Stimulated activated CD8-positive, alpha-beta memory T cell treated with anti-CD3 and anti-CD28 coated beads, Interleukin-4, amount 100 ng/mL, for 4 hours (primary cell): ENCODE data around the gene DRD5.
"Not testable (repeated sequence)": the region's sequence is repeated elsewhere in the genome, so short reads cannot be mapped to it uniquely, and the experiment has no call there.

Source experiments
- DNase-seq, 2 donors: peaks; one replicate each; pipeline ENCODE4 v3.0.0-alpha.2; 2020; ENCODE audit warnings: low read depth in 2 of 2, low spot score in 1 of 2

DRD5 gene

DNA sequence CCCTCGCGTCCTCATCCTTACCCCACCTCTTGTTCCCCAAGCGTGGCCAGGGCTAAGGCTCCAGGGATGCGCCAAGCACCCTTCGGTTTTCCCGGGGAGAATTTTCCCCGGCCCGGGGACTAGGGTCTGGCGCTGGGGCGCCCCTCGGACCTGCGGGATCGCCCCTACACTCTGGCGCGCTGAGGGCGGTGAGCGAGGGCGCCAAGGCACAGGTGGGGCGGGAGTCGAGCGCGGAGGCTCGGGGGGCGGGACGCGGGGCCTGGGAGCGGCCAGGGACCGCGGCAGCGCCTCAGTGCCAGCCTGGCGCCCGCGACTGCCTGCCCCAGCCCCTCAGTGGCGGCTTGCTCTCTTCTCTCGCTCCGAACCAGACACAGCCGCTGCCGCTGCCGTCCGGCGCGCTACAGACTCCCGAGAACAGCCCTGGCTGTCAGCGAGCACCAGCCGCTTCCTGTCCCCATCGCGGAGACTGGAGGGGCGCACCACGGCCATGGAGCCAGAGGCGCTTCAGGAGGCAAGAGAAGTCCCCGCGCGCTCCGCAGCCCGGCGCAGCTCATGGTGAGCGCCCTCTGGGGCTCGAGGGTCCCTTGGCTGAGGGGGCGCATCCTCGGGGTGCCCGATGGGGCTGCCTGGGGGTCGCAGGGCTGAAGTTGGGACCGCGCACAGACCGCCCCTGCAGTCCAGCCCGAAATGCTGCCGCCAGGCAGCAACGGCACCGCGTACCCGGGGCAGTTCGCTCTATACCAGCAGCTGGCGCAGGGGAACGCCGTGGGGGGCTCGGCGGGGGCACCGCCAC, at the start of gene DRD5:
DRD5 (plus strand) TSS at position 292 of the 793 bp plus-strand sequence; CDS start at position 688, 396 bp downstream.
- DNase-seq = no peak

- not testable (repeated sequence) for DNase-seq
Measured at GRCh38 chr4:9732256-9732655, 49.2 kb upstream of the DRD5 start.

- DNase-seq = no peak
Measured at GRCh38 chr4:9735515-9735914, 45.9 kb upstream of the DRD5 start.

GRCh38 chr4:9737280-9737679, 44.2 kb upstream of the DRD5 start:
- DNase-seq = not testable (repeated sequence)

DNA sequence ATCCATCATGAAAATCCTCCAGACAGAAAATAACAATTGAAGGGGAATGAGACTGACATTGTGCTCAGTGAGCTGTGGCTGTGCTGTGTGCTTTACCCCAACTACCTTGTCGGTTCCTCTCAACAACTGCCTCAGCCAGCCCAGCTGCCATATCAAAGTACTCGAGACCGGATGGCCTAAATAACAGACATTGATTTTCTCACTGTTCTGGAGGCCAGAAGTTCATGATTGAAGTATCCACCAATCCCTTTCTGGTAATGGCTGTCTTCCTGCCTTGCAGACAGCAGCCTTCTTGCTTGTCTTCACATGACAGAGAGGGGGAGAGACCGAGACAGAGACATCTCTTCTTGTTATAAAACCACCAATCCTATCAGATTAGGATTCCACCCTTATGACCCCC, 37.6 kb upstream of the DRD5 start:
- DNase-seq = not testable (repeated sequence)

DNA sequence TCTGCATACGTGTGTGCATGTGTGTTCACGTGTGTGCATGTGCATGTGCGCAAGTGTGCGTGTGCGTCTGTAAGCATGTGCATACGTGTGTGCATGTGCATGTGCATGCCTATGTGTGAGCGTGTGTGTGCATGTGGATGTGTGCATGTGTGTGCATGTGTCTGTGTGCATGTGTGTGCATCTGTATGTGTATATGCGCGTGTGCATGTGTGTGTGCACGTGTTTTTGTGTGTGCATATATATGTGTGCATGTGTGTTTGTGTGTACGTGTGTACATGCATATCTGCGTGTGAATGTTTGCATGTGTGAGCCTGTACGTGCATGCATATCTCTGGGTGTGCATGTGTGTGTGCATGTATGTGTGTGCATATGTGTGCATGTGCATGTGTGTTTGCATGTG, 35.7 kb upstream of the DRD5 start:
- no peak for DNase-seq

DNA sequence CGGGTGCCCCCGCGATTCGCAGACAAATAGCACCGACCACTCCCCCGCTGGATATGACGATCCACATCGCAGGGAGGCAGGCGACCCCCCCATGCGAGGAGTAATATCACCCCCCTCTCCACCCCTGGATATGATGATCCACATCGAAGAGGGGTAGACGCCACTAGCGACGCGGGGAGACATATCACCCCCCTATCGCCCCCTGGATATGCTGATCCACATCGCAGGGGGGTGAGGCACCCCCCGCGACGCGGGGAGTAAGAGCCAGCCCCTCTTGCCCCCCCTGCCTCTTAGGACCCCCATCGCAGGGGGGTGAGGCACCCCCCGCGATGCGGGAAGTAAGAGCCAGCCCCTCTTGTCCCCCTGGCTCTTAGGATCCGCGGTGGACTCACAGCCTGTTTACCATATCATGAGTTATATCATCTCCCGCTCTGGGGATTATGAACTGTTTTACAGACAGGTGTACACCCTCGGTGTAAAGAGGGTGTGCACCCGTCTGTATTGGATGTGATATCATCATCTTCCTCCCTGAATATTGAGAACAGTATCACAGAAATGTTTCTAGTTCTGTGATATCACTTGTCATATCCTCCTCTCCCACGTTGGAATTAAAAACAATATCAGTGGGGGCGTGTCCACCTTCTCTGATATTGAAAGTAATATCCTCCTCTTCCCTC, 22.7 kb upstream of the DRD5 start:
- DNase-seq = no peak

GRCh38 chr4:9762823-9763475, 18.5 kb upstream of the DRD5 start:
- no peak for DNase-seq

- no peak for DNase-seq
Measured at GRCh38 chr4:9764155-9764696, 17.2 kb upstream of the DRD5 start.

DNA sequence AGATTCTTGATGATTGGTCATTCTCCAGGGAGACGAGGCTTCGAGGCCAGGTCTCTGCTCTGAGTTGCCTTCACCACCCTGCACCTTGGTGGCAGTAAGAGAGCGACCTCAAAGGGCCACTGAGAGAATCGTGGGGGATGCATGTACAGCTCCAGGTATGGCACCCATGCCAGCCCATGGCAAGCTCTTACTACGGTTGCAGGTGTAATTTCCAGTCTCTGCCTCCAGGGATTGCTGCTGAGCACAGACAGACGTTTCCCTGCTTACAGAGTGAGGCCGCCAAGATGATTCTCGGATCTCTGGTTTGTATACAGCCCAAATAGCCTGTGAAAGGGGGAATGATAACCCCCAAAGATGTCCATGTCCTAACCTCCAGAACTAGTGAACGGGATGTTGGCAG, 16.3 kb upstream of the DRD5 start:
- no peak for DNase-seq

GRCh38 chr4:9769321-9769720, 12.1 kb upstream of the DRD5 start:
- no peak for DNase-seq

- DNase-seq = no peak
Measured at GRCh38 chr4:9771034-9771433, 10.4 kb upstream of the DRD5 start.

DNA sequence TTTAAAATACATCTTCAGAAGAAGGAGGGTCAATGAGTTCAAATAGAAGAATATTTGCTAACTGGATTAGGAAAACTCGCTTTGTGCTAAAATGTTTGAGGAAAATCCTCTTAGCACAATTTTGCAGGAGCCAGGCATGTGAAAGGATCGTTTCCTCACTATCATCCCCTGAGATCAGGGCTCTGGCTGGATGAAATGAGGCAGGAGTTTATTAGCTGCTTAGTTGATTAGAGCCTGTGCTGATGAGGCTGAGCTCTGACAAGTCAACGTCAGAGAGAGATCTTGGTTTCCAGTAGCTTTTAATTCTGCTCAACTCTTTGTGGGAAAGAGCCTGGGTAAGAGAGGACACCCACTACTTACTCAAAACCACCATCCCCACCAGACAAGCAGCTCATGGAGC, 8.0 kb upstream of the DRD5 start:
- no peak for DNase-seq

DNA sequence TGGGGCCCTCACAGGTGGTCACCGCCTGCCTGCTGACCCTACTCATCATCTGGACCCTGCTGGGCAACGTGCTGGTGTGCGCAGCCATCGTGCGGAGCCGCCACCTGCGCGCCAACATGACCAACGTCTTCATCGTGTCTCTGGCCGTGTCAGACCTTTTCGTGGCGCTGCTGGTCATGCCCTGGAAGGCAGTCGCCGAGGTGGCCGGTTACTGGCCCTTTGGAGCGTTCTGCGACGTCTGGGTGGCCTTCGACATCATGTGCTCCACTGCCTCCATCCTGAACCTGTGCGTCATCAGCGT, 652 bp downstream of the DRD5 start:
- no peak for DNase-seq

GRCh38 chr4:9785891-9786290, 4.5 kb downstream of the DRD5 start:
- DNase-seq = not testable (repeated sequence)

GRCh38 chr4:9792381-9792780, 10.9 kb downstream of the DRD5 start:
- no peak for DNase-seq

DNA sequence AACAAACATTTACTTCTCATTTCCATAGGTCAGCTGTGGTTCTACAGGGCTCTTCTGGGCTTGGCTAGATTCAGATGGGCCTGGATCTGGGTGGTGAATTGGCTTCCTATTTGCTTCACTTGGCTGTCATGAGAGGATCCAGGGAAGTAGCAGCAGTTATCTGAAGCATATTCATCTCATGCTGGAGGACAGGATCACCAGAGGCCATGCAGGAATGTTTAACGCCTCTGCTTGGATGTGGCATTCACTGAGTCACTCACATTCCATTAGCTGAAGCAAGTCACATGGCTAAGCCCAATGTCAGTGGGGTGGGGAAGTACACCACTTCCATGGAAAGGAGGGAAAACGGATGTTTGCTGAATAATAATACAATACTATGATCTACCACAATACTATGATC, 15.2 kb downstream of the DRD5 start:
- not testable (repeated sequence) for DNase-seq

DNA sequence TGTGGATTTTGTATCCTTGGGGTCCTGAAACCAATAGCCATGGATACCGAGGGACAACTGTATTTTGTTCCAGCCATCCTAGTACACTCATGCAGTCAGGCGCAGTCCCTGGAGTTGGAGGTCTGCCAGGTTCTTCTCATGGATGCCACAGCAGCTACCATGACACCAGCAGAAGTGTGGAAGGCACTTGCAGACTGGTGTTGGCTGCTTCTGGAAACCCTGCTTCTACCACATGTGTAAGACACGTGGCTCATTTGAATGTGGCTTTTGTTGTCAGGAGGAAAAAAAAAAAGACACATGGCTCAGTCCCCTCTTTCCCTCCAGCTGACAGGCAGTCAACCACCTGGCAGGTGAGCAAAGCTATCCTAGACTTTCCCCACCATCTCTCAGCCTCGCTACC, 19.4 kb downstream of the DRD5 start:
- no peak for DNase-seq

DNA sequence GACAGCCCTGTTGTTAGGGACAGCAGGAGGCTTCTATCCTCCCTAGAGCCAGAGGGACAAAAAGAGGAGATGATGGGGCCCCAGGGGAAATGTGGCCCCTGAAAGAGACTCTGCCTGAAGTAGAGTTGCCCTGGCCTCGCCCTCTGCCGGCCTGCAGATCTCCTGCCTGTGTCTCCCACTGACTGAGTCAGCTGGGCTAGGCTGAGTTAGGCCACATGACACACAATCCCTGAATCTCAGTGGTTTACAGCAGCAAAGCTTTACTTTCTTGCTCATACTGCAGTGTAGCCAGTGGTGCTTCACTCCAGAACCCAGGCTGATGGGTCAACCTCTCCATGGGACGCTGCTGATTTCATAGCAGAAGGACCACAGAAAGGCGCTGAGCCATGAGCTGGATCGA, 23.5 kb downstream of the DRD5 start:
- DNase-seq = no peak

GRCh38 chr4:9808077-9808476, 26.6 kb downstream of the DRD5 start:
- DNase-seq = no peak

GRCh38 chr4:9811806-9812205, 30.4 kb downstream of the DRD5 start:
- DNase-seq = no peak
